HUES6 (cell line): ENCODE results near the gene PIK3CB.

Experiments
- H3K27ac ChIP-seq: 2 replicates; pipeline ENCODE4 v1.7.0; 2013; ENCODE audit warnings: low read depth, mild to moderate bottlenecking, low read length, inconsistent platforms
- H3K27me3 ChIP-seq: 2 replicates; pipeline ENCODE4 v1.6.1; 2013; ENCODE audit warnings: low read length; ENCODE audit not compliant: control insufficient read depth, insufficient read depth
- H3K36me3 ChIP-seq: 2 replicates; pipeline ENCODE4 v1.6.1; 2013; ENCODE audit warnings: low read length; ENCODE audit not compliant: control insufficient read depth, insufficient read depth
- H3K4me1 ChIP-seq: 2 replicates; pipeline ENCODE4 v1.6.1; 2013; ENCODE audit warnings: low read length; ENCODE audit not compliant: control insufficient read depth, insufficient read depth
- H3K4me3 ChIP-seq: 2 replicates; pipeline ENCODE4 v1.5.1; 2013; ENCODE audit warnings: low read depth, low read length
- H3K9ac ChIP-seq: one replicate; pipeline ENCODE4 v1.6.1; 2013; ENCODE audit warnings: mild to moderate bottlenecking, low read length
- H3K9me3 ChIP-seq: 2 replicates; pipeline ENCODE4 v1.6.1; 2013; ENCODE audit warnings: low read depth, low read length; ENCODE audit not compliant: control insufficient read depth, insufficient read depth

PIK3CB gene

DNA sequence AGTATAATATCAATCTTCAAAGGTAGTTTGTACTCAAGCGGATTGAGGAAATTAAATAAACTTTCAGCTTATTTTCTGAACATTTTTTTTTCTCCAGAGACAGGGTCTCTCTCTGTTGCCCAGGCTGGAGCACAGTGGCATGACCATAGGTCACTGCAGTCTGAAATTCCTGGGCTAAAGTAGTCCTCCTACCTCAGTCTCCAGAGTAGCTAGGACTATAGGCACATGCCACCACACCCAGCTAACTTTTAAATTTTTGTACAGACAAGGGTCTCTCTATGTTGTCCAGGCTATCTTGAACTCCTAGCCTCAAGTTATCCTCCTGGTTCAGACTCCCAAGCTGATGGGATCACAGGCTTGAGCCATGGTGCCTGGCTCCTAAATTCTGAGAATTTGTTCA is 129.1 kb downstream of the PIK3CB start:
- H3K9me3 ChIP-seq: no peaks in the 10 kb centered on the region
- no peak overlapping the region for H3K27ac ChIP-seq
- no peaks in the 10 kb centered on the region for H3K27me3 ChIP-seq
- no peaks in the 10 kb centered on the region for H3K4me1 ChIP-seq
- H3K4me3 ChIP-seq: no peak overlapping the region
- H3K36me3 ChIP-seq: peaks cover 35% of the 10 kb centered on the region
- H3K9ac ChIP-seq: no peak overlapping the region

DNA sequence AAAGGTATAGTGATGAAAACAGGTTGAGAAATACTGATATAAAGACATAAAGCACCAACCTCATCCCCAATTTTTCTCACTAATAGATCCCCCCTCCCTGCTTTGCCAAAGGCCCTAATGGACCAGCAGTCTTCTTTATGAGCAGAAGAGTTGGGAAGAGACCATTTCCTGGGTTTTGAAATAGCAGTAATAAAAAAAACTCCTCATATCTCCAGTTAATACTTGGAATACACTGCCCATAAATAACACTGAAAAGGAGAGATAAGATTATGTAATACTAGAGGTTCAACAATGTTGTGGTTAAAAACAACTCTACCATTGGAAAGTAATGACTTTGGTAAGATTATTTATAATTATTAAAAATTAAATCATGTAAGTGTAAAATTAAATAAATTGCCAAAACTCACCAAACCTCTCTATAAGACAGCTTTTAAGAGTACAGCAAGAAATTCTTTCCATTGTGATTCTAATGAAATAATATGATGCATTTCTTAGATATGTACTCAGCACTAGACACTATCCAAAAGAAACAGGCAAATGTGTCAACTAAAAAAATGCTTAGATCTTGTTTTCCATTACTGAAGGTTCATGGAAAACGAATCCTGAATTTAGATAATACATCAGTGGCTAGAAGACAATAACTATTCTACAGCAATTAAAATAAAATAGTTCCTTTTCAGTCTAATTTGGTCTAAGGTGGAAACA is 137.9 kb downstream of the PIK3CB start:
- H3K9ac ChIP-seq: no peak overlapping the region
- H3K27ac ChIP-seq: no peak overlapping the region
- peaks cover 34% of the 10 kb centered on the region for H3K36me3 ChIP-seq
- no peaks in the 10 kb centered on the region for H3K4me1 ChIP-seq
- H3K9me3 ChIP-seq: no peaks in the 10 kb centered on the region
- H3K27me3 ChIP-seq: no peaks in the 10 kb centered on the region
- no peak overlapping the region for H3K4me3 ChIP-seq

DNA sequence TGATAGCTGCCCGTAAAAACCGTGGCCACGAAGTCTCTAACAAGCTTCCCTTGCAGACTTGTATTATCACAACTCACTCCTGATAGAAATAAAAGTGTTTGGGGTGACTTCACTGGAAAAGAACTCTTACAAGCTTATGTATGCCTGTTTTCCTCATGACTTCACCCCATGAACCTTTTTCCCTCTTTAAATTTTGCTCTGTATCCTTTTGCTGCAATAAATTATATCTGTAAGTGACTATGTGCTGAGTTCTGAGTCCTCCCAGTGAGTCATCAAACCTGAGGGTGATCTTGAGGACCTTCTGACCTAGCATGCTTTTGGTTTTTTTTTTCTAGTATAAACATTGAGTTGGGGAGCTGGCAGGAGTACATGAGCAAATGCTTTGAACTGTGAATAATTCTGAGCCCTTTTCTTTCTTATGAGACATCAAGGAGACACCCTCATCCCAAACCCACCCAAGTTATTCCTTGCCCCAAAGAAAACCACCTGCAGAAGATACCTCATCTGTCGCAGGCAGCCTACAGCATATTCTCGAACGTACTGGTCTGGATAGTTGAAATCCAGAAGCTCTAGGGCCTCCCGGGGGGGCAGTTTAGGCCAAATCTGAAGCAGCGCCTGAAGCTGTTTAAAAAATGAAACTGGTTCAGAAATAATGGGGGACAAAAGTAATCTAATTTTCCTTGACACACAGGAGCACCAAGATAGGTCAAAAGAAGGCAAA is 140.3 kb downstream of the PIK3CB start:
- Histone ChIP-seq H3K4me3 (no peak overlapping the region), H3K36me3 (peaks cover 29% of the 10 kb centered on the region), H3K4me1 (no peaks in the 10 kb centered on the region), H3K9me3 (no peaks in the 10 kb centered on the region), H3K27ac (no peak overlapping the region), H3K9ac (no peak overlapping the region), H3K27me3 (no peaks in the 10 kb centered on the region)

DNA sequence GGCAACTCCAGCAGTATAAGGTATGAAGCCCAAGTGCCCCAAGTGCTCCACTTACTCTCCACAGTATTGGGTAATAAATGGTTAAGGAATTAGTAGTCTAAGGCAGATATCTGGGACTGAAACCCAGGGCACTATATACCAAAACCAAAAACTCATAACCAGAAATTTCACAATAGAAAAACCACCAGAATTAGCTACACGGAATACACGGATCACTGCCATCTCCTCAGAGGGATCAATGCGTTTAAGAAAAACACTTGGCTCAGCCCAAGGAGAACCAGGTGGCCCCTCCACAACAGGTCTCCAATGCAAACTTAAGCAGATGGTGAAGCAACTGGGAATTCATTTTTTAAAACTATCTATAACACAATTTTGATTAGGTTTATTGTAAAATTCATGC is 142.6 kb downstream of the PIK3CB start:
- Histone ChIP-seq H3K4me1 (no peaks in the 10 kb centered on the region), H3K9me3 (no peaks in the 10 kb centered on the region), H3K9ac (no peak overlapping the region), H3K36me3 (peaks cover 26% of the 10 kb centered on the region), H3K27me3 (no peaks in the 10 kb centered on the region), H3K4me3 (no peak overlapping the region), H3K27ac (no peak overlapping the region)

GRCh38 chr3:138691351-138691750 is 143.4 kb downstream of the PIK3CB start:
- Histone ChIP-seq H3K36me3 (peaks cover 34% of the 10 kb centered on the region), H3K9ac (no peak overlapping the region), H3K4me1 (no peaks in the 10 kb centered on the region), H3K9me3 (no peaks in the 10 kb centered on the region), H3K4me3 (no peak overlapping the region), H3K27ac (no peak overlapping the region), H3K27me3 (no peaks in the 10 kb centered on the region)

DNA sequence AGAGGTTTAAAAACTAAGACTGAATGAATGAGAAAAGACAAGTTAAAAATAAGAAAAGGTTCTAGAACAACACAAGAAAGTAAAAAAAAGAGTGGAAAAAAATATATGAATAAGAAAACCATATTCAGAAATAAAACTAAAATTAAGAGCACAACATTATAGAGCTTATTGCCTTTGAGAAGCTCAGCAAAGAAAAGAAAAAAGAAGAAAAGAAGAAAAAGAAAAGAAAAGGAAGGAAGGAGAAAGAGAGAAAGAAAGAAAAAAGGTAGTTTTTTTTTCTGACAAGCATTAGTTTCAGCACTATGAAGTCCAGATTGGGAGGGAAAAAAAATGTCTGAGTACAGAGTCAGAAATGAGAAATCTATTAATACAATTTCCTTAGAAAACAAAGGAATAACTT is 144.7 kb downstream of the PIK3CB start:
- H3K36me3 ChIP-seq: peaks cover 34% of the 10 kb centered on the region
- H3K9me3 ChIP-seq: no peaks in the 10 kb centered on the region
- H3K27me3 ChIP-seq: no peaks in the 10 kb centered on the region
- H3K4me3 ChIP-seq: no peak overlapping the region
- no peak overlapping the region for H3K9ac ChIP-seq
- H3K27ac ChIP-seq: no peak overlapping the region
- no peaks in the 10 kb centered on the region for H3K4me1 ChIP-seq

DNA sequence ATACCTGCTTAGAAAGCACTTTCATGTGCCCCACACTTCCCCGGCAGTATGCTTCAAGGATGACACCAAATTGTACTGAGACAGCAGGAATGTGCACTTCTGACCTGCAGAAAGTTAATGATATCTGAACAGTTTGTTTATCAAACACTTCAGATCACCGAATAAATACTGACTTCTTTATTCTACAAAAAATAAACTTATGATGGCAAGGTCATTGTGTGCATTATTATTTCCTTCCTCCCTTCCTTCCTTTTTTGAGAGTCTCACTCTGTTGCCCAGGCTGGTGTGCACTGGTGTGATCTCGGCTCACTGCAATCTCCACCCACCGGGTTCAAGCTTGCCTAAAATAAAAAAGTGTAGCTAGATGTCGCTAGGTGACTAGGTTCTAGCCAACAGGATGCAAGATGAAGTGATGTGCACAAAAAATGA is 145.8 kb downstream of the PIK3CB start:
- H3K4me1 ChIP-seq: no peaks in the 10 kb centered on the region
- no peak overlapping the region for H3K27ac ChIP-seq
- H3K36me3 ChIP-seq: peaks cover 27% of the 10 kb centered on the region
- H3K9ac ChIP-seq: no peak overlapping the region
- H3K4me3 ChIP-seq: no peak overlapping the region
- H3K27me3 ChIP-seq: no peaks in the 10 kb centered on the region
- no peaks in the 10 kb centered on the region for H3K9me3 ChIP-seq

DNA sequence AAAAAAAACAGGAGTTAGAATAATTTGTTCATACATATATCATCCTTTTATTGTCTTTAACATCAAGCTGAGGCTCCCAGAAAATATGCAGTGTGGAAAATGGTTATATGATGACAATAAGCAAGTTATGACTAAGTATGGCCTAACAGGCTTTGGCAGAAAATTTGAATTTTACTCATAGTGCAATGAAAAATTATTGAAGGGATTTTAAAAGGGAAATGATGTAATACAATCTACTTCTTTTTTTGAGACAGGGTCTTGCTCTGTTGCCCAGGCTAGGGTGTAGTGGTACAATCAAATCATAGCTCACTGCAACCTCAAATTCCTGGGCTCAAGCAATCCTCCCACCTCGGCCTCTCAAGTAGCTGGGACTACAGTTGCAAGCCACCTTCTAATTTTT is 147.5 kb downstream of the PIK3CB start:
- H3K27ac ChIP-seq: no peak overlapping the region
- no peaks in the 10 kb centered on the region for H3K9me3 ChIP-seq
- H3K4me1 ChIP-seq: no peaks in the 10 kb centered on the region
- no peak overlapping the region for H3K9ac ChIP-seq
- peaks cover 35% of the 10 kb centered on the region for H3K36me3 ChIP-seq
- no peaks in the 10 kb centered on the region for H3K27me3 ChIP-seq
- H3K4me3 ChIP-seq: no peak overlapping the region

DNA sequence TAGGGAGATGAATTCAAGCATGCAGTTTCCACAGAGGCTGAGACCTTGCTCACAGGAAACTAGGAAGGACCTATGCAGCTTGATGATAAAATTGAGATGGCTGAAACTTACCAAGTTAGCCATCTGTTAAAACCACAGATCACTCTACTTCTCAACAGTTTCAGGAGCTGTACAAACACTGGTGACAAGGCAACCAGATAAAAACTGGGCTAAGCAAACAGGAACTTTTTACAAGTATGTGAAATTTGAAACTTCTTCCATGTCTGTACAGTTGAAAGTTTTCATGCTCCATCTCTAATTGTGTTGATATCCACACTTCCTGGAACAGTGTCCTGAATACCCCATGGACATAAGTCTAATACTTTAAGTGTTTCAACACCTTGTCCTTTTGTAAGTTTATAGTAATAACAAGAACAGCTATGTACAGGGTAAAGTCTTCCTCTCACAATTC is 147.9 kb downstream of the PIK3CB start:
- Histone ChIP-seq H3K4me1 (no peaks in the 10 kb centered on the region), H3K27me3 (no peaks in the 10 kb centered on the region), H3K4me3 (no peak overlapping the region), H3K9me3 (no peaks in the 10 kb centered on the region), H3K9ac (no peak overlapping the region), H3K36me3 (peaks cover 38% of the 10 kb centered on the region), H3K27ac (no peak overlapping the region)

- Histone ChIP-seq H3K27me3 (no peaks in the 10 kb centered on the region), H3K9me3 (no peaks in the 10 kb centered on the region), H3K4me1 (no peaks in the 10 kb centered on the region), H3K36me3 (peaks cover 43% of the 10 kb centered on the region), H3K9ac (no peak overlapping the region), H3K4me3 (no peak overlapping the region), H3K27ac (no peak overlapping the region)
Observed at GRCh38 chr3:138684396-138684795, 150.3 kb downstream of the PIK3CB start.

- Histone ChIP-seq H3K36me3 (peaks cover 39% of the 10 kb centered on the region), H3K27ac (no peak overlapping the region), H3K9ac (no peak overlapping the region), H3K4me3 (no peak overlapping the region), H3K27me3 (no peaks in the 10 kb centered on the region), H3K4me1 (no peaks in the 10 kb centered on the region), H3K9me3 (no peaks in the 10 kb centered on the region)
Observed at GRCh38 chr3:138682648-138683047, 152.1 kb downstream of the PIK3CB start.
